ENCODE measurements around the gene PTCH1. TPM values are rescaled to one million over a fixed set of nuclear protein-coding genes. Genes with fewer than 3 reads are reported as not detected.

PTCH1 gene
- polyA plus RNA-seq, 2 of the 4 experiments (the other 2 are of a cell fraction) = 1.9 to 4.8 TPM

DNA sequence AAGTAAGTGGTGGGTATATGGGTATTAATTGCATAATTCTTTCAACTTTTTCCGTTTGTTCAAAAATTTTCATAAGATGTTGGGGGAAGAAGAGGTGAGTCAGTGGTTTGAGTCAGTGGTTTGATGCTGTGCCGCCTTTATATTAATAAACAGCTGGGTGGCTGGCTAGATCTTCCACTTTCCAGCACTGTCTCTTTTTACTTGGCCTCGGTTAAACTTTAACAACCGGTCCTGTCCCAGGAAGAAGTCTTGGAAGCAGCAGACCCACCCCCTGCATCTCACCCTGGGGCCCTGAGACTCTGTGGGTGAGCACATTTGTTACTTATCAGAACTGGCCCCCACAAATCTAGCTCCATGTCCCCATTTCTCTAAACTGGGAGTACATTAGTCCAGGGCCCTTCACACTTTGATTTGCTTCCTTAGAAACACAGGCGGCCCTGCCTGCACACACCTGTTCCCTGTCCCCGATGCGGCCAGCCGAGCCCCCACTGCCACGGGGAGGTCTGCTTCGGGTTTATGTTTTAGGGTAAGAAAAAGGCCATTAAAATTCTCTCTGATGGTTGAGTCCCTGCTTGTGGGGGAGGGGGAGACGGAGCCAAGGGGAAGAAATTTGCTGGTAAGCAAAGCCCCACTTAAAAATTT is 90.7 kb downstream of the PTCH1 start:
- H3K4me2 ChIP-seq = peak overlapping the region; percentile 64
- H3K9me3 ChIP-seq = peaks cover 47% of the 10 kb centered on the region
- ChIA-PET POLR2A (interaction anchor here (0.7 to 1.7 kb wide), 8 partner anchors 9 to 449 kb away, joined by 3 to 13 read pairs (median 3); partner anchors contain the start of gene ERCC6L2), CTCF (interaction anchor here (0.6 to 1.5 kb wide), 4 partner anchors 9 to 793 kb away, joined by 3 to 6 read pairs (median 3); no protein-coding TSS in a partner anchor)
- peaks cover 6% of the 10 kb centered on the region for H3K4me1 ChIP-seq
- peak; percentile 77 to 80 for DNase-seq (ENCODE audit: low read depth in 1 of 2, low spot score in 1 of 2)
- peak; percentile 82 to 84 for ATAC-seq
- H3K27ac ChIP-seq = peak overlapping the region; percentile 91 to 96
- TF ChIP-seq GATA3 (IDR thresholded peaks at IDR 0.05; ENCODE audit: borderline replicate concordance) (peak; percentile 52; the same call in 1 of the 2 replicates), MYC (IDR thresholded peaks at IDR 0.05; ENCODE audit: borderline replicate concordance, low read length) (no peak), JUNB (IDR thresholded peaks at IDR 0.05) (peak; percentile 82; the same call in 1 of the 2 replicates), POLR2A (IDR thresholded peaks at IDR 0.05; ENCODE audit: low read length) (0 out of 2 replicates have a peak, but pooled peaks have one; percentile 23), JUN (IDR thresholded peaks at IDR 0.05) (peak in 1 of 2 experiments; percentile 48; a peak in 1 of 5 replicates), SMC3 (IDR thresholded peaks at IDR 0.05) (0 out of 3 replicates have a peak, but pooled peaks have one; percentile 14), CEBPB (IDR thresholded peaks at IDR 0.05) (peak; percentile 45 to 74; a peak in 3 of 4 replicates), FOSL2 (IDR thresholded peaks at IDR 0.05) (peak; percentile 59), FOSL2 (CRISPR knock-in tag; IDR thresholded peaks at IDR 0.05) (peak; percentile 72), FOXS1 (CRISPR knock-in tag; IDR thresholded peaks at IDR 0.05) (no peak), HOXB13 (CRISPR knock-in tag; IDR thresholded peaks at IDR 0.05; ENCODE audit: low read depth) (no peak), CBX2 (IDR thresholded peaks at IDR 0.05; ENCODE audit: borderline replicate concordance, low read depth) (no peak), EHF (CRISPR knock-in tag; IDR thresholded peaks at IDR 0.05) (no peak)
- TF ChIP-seq, protein P1, sequence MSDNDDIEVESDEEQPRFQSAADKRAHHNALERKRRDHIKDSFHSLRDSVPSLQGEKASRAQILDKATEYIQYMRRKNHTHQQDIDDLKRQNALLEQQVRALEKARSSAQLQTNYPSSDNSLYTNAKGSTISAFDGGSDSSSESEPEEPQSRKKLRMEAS (IDR thresholded peaks at IDR 0.05) = peak; percentile 55
- TF ChIP-seq, protein P2, sequence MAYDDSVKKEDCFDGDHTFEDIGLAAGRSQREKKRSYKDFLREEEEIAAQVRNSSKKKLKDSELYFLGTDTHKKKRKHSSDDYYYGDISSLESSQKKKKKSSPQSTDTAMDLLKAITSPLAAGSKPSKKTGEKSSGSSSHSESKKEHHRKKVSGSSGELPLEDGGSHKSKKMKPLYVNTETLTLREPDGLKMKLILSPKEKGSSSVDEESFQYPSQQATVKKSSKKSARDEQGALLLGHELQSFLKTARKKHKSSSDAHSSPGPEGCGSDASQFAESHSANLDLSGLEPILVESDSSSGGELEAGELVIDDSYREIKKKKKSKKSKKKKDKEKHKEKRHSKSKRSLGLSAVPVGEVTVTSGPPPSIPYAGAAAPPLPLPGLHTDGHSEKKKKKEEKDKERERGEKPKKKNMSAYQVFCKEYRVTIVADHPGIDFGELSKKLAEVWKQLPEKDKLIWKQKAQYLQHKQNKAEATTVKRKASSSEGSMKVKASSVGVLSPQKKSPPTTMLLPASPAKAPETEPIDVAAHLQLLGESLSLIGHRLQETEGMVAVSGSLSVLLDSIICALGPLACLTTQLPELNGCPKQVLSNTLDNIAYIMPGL (CRISPR knock-in tag; IDR thresholded peaks at IDR 0.05; ENCODE audit: borderline replicate concordance) = no peak
- TF ChIP-seq, protein P3, sequence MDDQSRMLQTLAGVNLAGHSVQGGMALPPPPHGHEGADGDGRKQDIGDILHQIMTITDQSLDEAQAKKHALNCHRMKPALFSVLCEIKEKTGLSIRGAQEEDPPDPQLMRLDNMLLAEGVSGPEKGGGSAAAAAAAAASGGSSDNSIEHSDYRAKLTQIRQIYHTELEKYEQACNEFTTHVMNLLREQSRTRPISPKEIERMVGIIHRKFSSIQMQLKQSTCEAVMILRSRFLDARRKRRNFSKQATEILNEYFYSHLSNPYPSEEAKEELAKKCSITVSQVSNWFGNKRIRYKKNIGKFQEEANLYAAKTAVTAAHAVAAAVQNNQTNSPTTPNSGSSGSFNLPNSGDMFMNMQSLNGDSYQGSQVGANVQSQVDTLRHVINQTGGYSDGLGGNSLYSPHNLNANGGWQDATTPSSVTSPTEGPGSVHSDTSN (IDR thresholded peaks at IDR 0.05) = 0 out of 2 replicates have a peak, but pooled peaks have one; percentile 41
- TF ChIP-seq, protein P4, sequence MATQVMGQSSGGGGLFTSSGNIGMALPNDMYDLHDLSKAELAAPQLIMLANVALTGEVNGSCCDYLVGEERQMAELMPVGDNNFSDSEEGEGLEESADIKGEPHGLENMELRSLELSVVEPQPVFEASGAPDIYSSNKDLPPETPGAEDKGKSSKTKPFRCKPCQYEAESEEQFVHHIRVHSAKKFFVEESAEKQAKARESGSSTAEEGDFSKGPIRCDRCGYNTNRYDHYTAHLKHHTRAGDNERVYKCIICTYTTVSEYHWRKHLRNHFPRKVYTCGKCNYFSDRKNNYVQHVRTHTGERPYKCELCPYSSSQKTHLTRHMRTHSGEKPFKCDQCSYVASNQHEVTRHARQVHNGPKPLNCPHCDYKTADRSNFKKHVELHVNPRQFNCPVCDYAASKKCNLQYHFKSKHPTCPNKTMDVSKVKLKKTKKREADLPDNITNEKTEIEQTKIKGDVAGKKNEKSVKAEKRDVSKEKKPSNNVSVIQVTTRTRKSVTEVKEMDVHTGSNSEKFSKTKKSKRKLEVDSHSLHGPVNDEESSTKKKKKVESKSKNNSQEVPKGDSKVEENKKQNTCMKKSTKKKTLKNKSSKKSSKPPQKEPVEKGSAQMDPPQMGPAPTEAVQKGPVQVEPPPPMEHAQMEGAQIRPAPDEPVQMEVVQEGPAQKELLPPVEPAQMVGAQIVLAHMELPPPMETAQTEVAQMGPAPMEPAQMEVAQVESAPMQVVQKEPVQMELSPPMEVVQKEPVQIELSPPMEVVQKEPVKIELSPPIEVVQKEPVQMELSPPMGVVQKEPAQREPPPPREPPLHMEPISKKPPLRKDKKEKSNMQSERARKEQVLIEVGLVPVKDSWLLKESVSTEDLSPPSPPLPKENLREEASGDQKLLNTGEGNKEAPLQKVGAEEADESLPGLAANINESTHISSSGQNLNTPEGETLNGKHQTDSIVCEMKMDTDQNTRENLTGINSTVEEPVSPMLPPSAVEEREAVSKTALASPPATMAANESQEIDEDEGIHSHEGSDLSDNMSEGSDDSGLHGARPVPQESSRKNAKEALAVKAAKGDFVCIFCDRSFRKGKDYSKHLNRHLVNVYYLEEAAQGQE (IDR thresholded peaks at IDR 0.05) = no peak
- no peak for FAIRE-seq
- H3K4me3 ChIP-seq = peak overlapping the region; percentile 56
- 2% methylated on average over 11 of the region's 11 CpGs for WGBS (ENCODE audit: missing lambda C conversion rate)

DNA sequence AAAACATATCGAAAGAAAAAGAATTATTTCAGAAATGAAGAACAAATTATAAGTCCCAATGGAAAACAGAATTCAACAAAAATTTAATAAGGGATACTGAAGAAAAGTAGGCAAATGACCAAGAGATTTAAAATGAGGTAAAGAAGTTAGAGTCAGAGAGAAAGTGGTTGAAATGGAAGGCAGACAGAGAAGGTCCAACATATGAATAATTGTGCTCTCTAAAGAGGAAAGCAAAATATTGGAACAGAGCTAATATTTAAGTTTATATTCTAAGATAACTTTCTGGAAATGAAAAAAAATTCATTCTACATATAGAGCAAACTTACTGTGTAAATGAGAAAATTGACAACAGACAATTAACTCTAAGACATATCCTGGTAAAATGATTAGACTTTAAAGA is 94.1 kb downstream of the PTCH1 start:
- H3K4me2 ChIP-seq = no peak overlapping the region
- H3K4me3 ChIP-seq = no peak overlapping the region
- ChIA-PET CTCF (interaction anchor here (1.3 kb wide), 1 partner anchor 39 kb away, joined by 3 read pairs; no protein-coding TSS in a partner anchor), POLR2A (no interaction called here)
- FAIRE-seq = no peak
- no peak overlapping the region for H3K27ac ChIP-seq
- peak in 1 of 2 experiments; percentile 34 for DNase-seq (ENCODE audit: low read depth in 1 of 2, low spot score in 1 of 2)
- H3K9me3 ChIP-seq = peaks cover 35% of the 10 kb centered on the region
- ATAC-seq = no peak
- H3K4me1 ChIP-seq = peaks cover 6% of the 10 kb centered on the region
- WGBS (ENCODE audit: missing lambda C conversion rate) = 86% methylated on average over 1 of the region's 1 CpG
- no peak for TF ChIP-seq ZFP36 (IDR thresholded peaks at IDR 0.05; ENCODE audit: borderline replicate concordance, partially characterized antibody)
- no peak for TF ChIP-seq HDAC2 (IDR thresholded peaks at IDR 0.05)
- TF ChIP-seq ZC3H11A (IDR thresholded peaks at IDR 0.05) = no peak
- no peak for TF ChIP-seq HOXA7 (CRISPR knock-in tag; IDR thresholded peaks at IDR 0.05)
- TF ChIP-seq, protein P2 (CRISPR knock-in tag; IDR thresholded peaks at IDR 0.05; ENCODE audit: borderline replicate concordance) = no peak
